HepG2 (cell line): Measurements from ENCODE around the gene MACROD2.

ENCODE experiments used
- NKX3-1 ChIP-seq: sonication (generic); formaldehyde crosslinking; IDR thresholded peaks from 2 replicates; pipeline ENCODE4 v1.5.0; 2020; ENCODE audit warnings: missing genetic modification reagents
- TF ChIP-seq, protein P1 (sequence below): sonication (generic); formaldehyde crosslinking; IDR thresholded peaks from 2 replicates; pipeline ENCODE4 v1.5.1; 2020; ENCODE audit warnings: mild to moderate bottlenecking, missing genetic modification reagents, moderate library complexity

DNA sequence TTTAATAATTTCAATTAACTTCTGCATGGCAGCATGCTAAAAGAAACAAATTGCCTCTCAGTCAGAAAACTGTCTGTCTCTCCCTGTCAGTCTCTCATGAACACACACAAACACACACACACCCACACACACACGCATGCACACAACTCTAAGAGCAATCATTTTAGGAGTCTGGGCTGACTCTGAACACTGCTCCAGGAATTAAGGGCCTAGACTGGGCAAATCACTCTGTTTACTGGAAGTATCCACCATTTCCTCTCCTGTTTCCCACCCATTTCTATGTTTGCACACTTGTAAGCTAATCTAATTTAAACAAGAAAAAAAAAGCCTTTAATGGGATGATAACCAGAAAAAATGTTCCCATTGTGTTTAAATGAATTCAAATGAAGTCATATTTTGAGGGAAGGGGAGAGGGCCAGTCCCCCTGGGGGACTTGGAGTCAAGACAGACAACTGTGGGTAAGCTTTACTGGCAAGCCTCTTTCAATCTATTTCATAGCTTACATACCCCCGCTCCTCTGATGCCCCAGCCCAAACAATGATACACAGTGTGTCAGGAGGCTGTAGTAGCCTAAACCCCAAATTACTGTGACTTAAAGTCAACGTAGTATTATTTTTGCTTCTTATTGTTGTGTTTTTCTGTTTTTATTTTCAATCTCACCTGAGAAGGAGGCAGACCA, 789.9 kb downstream of the MACROD2 start:
- TF ChIP-seq, protein P1, sequence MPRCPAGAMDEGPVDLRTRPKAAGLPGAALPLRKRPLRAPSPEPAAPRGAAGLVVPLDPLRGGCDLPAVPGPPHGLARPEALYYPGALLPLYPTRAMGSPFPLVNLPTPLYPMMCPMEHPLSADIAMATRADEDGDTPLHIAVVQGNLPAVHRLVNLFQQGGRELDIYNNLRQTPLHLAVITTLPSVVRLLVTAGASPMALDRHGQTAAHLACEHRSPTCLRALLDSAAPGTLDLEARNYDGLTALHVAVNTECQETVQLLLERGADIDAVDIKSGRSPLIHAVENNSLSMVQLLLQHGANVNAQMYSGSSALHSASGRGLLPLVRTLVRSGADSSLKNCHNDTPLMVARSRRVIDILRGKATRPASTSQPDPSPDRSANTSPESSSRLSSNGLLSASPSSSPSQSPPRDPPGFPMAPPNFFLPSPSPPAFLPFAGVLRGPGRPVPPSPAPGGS (CRISPR knock-in tag), result no peak
- no peak for TF ChIP-seq NKX3-1
